Astrocyte (in vitro differentiated cells and primary cell): ENCODE data around the gene PALS1. TPM values are rescaled to one million over a fixed set of nuclear protein-coding genes. Genes with fewer than 3 reads are reported as not detected.

Experiments
- DNase-seq: peaks from one replicate; pipeline ENCODE4 v3.0.0-alpha.2; 2010; ENCODE audit warnings: low read depth
- FAIRE-seq: peaks from 2 replicates; lab custom pipeline; 2011; peaks lifted over from hg19 to GRCh38; lab: Jason Lieb, UNC
- H2AFZ ChIP-seq: 2 replicates; pipeline ENCODE4 v1.6.0; 2012; ENCODE audit warnings: low read depth, low read length, inconsistent platforms
- H3K27ac ChIP-seq: 2 replicates; pipeline ENCODE4 v1.5.1; 2011; ENCODE audit warnings: low read depth, low read length, inconsistent platforms
- H3K27me3 ChIP-seq: 2 replicates; pipeline ENCODE4 v1.6.0; 2011; ENCODE audit warnings: low read length, inconsistent platforms; ENCODE audit not compliant: insufficient read depth
- H3K36me3 ChIP-seq: 2 replicates; pipeline ENCODE4 v1.5.1; 2011; ENCODE audit warnings: low read length, inconsistent platforms; ENCODE audit not compliant: insufficient read depth
- H3K4me1 ChIP-seq: 2 replicates; pipeline ENCODE4 v1.5.1; 2011; ENCODE audit warnings: low read length, inconsistent platforms; ENCODE audit not compliant: insufficient read depth
- H3K4me2 ChIP-seq: 2 replicates; pipeline ENCODE4 v1.6.0; 2012; ENCODE audit warnings: low read length, inconsistent platforms
- H3K4me3 ChIP-seq: 2 replicates; pipeline ENCODE4 v1.5.1; 2011; ENCODE audit warnings: low read depth, mild to moderate bottlenecking, low read length, inconsistent platforms; ENCODE audit not compliant: insufficient read depth
- H3K79me2 ChIP-seq: 2 replicates; pipeline ENCODE4 v1.6.0; 2012; ENCODE audit warnings: mild to moderate bottlenecking, low read length, inconsistent platforms; ENCODE audit not compliant: insufficient read depth
- H3K9ac ChIP-seq: 2 replicates; pipeline ENCODE4 v1.6.0; 2012; ENCODE audit warnings: mild to moderate bottlenecking, low read length, inconsistent platforms
- H3K9me3 ChIP-seq: 2 replicates; pipeline ENCODE4 v1.5.1; 2012; ENCODE audit warnings: low read depth, mild to moderate bottlenecking, low read length, inconsistent platforms; ENCODE audit not compliant: insufficient read depth
- H4K20me1 ChIP-seq: 2 replicates; pipeline ENCODE4 v1.6.0; 2012; ENCODE audit warnings: low read length, inconsistent platforms; ENCODE audit not compliant: insufficient read depth
- H3K27ac Mint-ChIP-seq: one replicate; pipeline ENCODE4 v1.8.0; 2021; ENCODE audit warnings: mild to moderate bottlenecking, mixed read lengths; ENCODE audit not compliant: unreplicated experiment
- H3K27me3 Mint-ChIP-seq: one replicate; pipeline ENCODE4 v1.8.0; 2021; ENCODE audit warnings: low read depth, mixed read lengths; ENCODE audit not compliant: unreplicated experiment
- H3K36me3 Mint-ChIP-seq: one replicate; pipeline ENCODE4 v1.8.0; 2021; ENCODE audit warnings: low read depth, mixed read lengths; ENCODE audit not compliant: unreplicated experiment
- H3K4me1 Mint-ChIP-seq: one replicate; pipeline ENCODE4 v1.8.0; 2021; ENCODE audit warnings: low read depth, mixed read lengths; ENCODE audit not compliant: unreplicated experiment
- H3K4me3 Mint-ChIP-seq: one replicate; pipeline ENCODE4 v1.8.0; 2021; ENCODE audit warnings: mild to moderate bottlenecking, moderate library complexity, mixed read lengths; ENCODE audit not compliant: unreplicated experiment
- H3K9me3 Mint-ChIP-seq: one replicate; pipeline ENCODE4 v1.8.0; 2021; ENCODE audit warnings: mild to moderate bottlenecking, mixed read lengths; ENCODE audit not compliant: unreplicated experiment
- EZH2 ChIP-seq: IDR thresholded peaks from 2 replicates; pipeline ENCODE4 v1.6.1; 2012; ENCODE audit warnings: mild to moderate bottlenecking, low read length, inconsistent platforms; ENCODE audit not compliant: insufficient read depth
- total RNA-seq: library from RNA; stranded (reverse); gene quantifications from 2 replicates; pipeline ENCODE4 v1.2.1, GENCODE V29; 2021
- TF ChIP-seq, protein P1 (sequence below): IDR thresholded peaks from 2 replicates; pipeline ENCODE4 v1.5.1; 2011; ENCODE audit warnings: low read depth, mild to moderate bottlenecking, inconsistent platforms, low read length, moderate library complexity; ENCODE audit not compliant: insufficient read depth

PALS1 gene
- total RNA-seq, 1 donor from 2014 or later: 46.0 TPM

DNA sequence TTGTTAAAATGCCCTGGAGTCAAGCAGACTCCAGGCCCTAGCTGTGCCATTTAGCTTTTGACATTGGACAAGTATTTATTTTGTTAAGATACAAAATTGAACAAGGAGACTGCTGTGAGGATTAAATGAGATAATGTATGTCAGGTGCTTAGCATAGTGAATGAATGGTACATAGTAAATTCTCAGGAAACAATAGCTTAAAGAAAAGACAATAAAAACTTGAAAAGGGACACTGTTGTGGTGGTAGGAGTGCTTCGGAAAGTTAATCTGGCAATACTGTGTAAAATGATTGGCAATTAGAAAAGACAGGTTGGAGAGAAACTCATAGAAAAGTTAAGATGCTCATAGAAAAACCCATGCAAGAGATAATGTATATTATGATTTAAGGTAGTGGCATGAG is 19.7 kb downstream of the PALS1 start:
- H3K27ac ChIP-seq: no peak overlapping the region
- no peak overlapping the region for H3K4me3 ChIP-seq
- DNase-seq (no peak), FAIRE-seq (no peak)
- H4K20me1 ChIP-seq: peaks cover 68% of the 10 kb centered on the region
- H3K4me1 ChIP-seq: peaks cover 11% of the 10 kb centered on the region
- no peaks in the 10 kb centered on the region for H3K36me3 Mint-ChIP-seq
- H3K27ac Mint-ChIP-seq: no peak overlapping the region
- H3K9me3 Mint-ChIP-seq: no peaks in the 10 kb centered on the region
- H2AFZ ChIP-seq: no peak overlapping the region
- no peak overlapping the region for H3K4me2 ChIP-seq
- H3K36me3 ChIP-seq: no peaks in the 10 kb centered on the region
- no peak overlapping the region for H3K4me3 Mint-ChIP-seq
- TF ChIP-seq, protein P1, sequence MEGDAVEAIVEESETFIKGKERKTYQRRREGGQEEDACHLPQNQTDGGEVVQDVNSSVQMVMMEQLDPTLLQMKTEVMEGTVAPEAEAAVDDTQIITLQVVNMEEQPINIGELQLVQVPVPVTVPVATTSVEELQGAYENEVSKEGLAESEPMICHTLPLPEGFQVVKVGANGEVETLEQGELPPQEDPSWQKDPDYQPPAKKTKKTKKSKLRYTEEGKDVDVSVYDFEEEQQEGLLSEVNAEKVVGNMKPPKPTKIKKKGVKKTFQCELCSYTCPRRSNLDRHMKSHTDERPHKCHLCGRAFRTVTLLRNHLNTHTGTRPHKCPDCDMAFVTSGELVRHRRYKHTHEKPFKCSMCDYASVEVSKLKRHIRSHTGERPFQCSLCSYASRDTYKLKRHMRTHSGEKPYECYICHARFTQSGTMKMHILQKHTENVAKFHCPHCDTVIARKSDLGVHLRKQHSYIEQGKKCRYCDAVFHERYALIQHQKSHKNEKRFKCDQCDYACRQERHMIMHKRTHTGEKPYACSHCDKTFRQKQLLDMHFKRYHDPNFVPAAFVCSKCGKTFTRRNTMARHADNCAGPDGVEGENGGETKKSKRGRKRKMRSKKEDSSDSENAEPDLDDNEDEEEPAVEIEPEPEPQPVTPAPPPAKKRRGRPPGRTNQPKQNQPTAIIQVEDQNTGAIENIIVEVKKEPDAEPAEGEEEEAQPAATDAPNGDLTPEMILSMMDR: no peak
- TF ChIP-seq EZH2: no peak
- H3K9me3 ChIP-seq: no peaks in the 10 kb centered on the region
- peaks cover 28% of the 10 kb centered on the region for H3K4me1 Mint-ChIP-seq
- peaks cover 96% of the 10 kb centered on the region for H3K79me2 ChIP-seq
- no peak overlapping the region for H3K9ac ChIP-seq
- H3K27me3 Mint-ChIP-seq: no peaks in the 10 kb centered on the region
- H3K27me3 ChIP-seq: no peaks in the 10 kb centered on the region

DNA sequence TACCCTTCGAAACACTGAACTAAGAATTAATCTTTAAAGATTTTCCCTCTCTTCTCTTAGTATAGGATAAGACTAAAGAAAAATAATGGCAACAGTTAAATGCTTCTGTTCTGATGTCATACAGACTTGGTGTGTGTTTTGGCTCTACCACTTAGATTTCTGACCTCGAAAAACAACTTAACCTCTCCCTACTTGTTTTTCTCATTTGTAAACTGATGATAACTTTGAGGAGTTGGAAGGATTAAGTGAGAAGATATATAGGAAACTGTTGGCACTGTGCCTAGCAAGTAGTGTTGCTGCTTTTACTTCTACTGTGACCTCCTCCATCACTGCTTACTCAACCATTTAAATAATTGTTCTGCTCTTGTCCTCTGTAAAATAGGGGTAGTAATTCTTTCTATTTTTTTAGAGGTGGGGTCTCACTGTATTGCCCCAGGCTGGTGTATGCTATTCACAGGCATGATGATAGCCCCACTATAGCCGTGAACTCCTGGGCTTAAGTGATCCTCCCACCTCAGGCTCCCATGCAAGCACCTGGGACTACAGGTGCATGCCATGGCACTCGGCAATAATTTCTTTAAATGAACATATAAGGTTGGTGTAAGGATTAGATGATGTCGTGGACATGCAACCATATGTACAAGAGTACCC is 22.4 kb downstream of the PALS1 start:
- Mint-ChIP-seq H3K4me3 (peak overlapping the region; percentile 12), H3K27me3 (no peaks in the 10 kb centered on the region), H3K36me3 (no peaks in the 10 kb centered on the region), H3K4me1 (peaks cover 28% of the 10 kb centered on the region), H3K9me3 (no peaks in the 10 kb centered on the region), H3K27ac (peak overlapping the region; percentile 30)
- peak overlapping the region; percentile 35 for H3K4me2 ChIP-seq
- peaks cover 69% of the 10 kb centered on the region for H4K20me1 ChIP-seq
- peaks cover 18% of the 10 kb centered on the region for H3K4me1 ChIP-seq
- DNase-seq (peak; percentile 70), FAIRE-seq (peak; percentile 76)
- TF ChIP-seq EZH2: no peak
- H3K27me3 ChIP-seq: no peaks in the 10 kb centered on the region
- H3K27ac ChIP-seq: peak overlapping the region; percentile 23
- H3K36me3 ChIP-seq: no peaks in the 10 kb centered on the region
- no peak overlapping the region for H2AFZ ChIP-seq
- H3K79me2 ChIP-seq: peaks cover 96% of the 10 kb centered on the region
- no peak overlapping the region for H3K4me3 ChIP-seq
- no peak overlapping the region for H3K9ac ChIP-seq
- H3K9me3 ChIP-seq: no peaks in the 10 kb centered on the region

DNA sequence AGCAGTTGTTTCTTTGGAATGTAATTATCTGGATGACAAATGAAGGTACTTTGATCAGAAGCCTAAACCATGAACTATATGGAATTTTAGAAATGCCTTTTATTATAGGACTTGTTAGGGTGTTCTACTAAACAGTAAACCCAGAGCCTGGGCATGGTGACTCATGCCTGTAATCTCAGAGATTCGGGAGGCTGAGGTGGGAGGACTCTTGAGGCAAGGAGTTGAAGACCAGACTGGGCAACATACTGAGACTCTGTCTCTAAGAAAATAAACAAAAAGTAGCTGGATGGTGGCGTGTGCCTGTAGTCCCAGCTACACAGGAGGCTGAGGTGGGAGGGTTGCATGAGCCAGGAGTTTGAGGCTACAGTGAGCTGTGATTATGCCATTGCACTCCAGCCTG is 23.9 kb downstream of the PALS1 start:
- Mint-ChIP-seq H3K27ac (no peak overlapping the region), H3K4me3 (no peak overlapping the region), H3K27me3 (no peaks in the 10 kb centered on the region), H3K36me3 (peaks cover under 1% of the 10 kb centered on the region), H3K4me1 (peaks cover 43% of the 10 kb centered on the region), H3K9me3 (no peaks in the 10 kb centered on the region)
- no peak overlapping the region for H3K27ac ChIP-seq
- FAIRE-seq: no peak
- no peak overlapping the region for H3K4me3 ChIP-seq
- peaks cover 95% of the 10 kb centered on the region for H3K79me2 ChIP-seq
- H3K27me3 ChIP-seq: no peaks in the 10 kb centered on the region
- H3K9ac ChIP-seq: no peak overlapping the region
- no peaks in the 10 kb centered on the region for H3K9me3 ChIP-seq
- peaks cover 31% of the 10 kb centered on the region for H3K4me1 ChIP-seq
- H4K20me1 ChIP-seq: peaks cover 73% of the 10 kb centered on the region
- TF ChIP-seq, protein P1: no peak
- TF ChIP-seq EZH2: no peak
- H2AFZ ChIP-seq: no peak overlapping the region
- H3K4me2 ChIP-seq: no peak overlapping the region
- DNase-seq: peak; percentile 68
- no peaks in the 10 kb centered on the region for H3K36me3 ChIP-seq
